GM10266 (cell line): ENCODE measurements around the gene STEAP3.

Source experiments
- DNase-seq: peaks from one replicate; pipeline ENCODE4 v3.0.0; 2012; ENCODE audit errors: extremely low spot score
- TF ChIP-seq, protein P1 (sequence below): IDR thresholded peaks from 2 replicates; pipeline ENCODE4 v1.5.1; 2012; ENCODE audit warnings: mild to moderate bottlenecking, low read depth; ENCODE audit not compliant: control insufficient read depth, insufficient read depth; ENCODE audit errors: missing control alignments

Gene STEAP3

GRCh38 chr2:119252186-119253113, 28.8 kb downstream of the STEAP3 start:
- TF ChIP-seq, protein P1, sequence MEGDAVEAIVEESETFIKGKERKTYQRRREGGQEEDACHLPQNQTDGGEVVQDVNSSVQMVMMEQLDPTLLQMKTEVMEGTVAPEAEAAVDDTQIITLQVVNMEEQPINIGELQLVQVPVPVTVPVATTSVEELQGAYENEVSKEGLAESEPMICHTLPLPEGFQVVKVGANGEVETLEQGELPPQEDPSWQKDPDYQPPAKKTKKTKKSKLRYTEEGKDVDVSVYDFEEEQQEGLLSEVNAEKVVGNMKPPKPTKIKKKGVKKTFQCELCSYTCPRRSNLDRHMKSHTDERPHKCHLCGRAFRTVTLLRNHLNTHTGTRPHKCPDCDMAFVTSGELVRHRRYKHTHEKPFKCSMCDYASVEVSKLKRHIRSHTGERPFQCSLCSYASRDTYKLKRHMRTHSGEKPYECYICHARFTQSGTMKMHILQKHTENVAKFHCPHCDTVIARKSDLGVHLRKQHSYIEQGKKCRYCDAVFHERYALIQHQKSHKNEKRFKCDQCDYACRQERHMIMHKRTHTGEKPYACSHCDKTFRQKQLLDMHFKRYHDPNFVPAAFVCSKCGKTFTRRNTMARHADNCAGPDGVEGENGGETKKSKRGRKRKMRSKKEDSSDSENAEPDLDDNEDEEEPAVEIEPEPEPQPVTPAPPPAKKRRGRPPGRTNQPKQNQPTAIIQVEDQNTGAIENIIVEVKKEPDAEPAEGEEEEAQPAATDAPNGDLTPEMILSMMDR, result no peak
- no peak for DNase-seq

DNA sequence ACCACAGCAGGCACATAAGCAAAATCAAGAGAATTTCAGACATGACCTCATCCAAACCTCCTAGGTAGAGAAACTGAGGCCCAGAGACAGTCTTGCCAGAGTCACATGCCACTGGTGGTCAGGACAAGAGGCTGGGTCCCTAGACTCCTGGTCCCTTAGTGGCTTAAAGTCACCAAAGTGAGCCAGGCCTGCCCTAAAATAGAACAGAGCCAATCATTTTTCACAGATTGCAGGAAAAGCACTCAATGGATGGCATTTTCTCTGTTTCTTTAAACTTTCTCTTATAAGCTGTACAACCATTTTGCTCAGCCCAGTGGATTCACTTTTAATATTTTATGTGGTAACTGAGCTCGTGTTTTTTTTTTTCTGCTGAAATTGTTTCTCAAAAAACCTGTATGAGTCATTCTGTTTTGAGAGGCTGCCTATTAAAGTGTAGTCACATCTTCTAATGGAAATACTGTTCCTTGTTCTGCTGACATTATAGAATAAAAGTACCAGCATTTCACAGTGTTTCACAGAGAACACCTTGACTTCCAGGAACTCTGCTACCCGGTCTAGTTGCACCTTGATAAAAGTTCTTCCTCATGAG, 29.6 kb downstream of the STEAP3 start:
- TF ChIP-seq, protein P1, result no peak
- DNase-seq, result no peak

GRCh38 chr2:119253760-119254600, 30.3 kb downstream of the STEAP3 start:
- TF ChIP-seq, protein P1, result no peak
- no peak for DNase-seq

DNA sequence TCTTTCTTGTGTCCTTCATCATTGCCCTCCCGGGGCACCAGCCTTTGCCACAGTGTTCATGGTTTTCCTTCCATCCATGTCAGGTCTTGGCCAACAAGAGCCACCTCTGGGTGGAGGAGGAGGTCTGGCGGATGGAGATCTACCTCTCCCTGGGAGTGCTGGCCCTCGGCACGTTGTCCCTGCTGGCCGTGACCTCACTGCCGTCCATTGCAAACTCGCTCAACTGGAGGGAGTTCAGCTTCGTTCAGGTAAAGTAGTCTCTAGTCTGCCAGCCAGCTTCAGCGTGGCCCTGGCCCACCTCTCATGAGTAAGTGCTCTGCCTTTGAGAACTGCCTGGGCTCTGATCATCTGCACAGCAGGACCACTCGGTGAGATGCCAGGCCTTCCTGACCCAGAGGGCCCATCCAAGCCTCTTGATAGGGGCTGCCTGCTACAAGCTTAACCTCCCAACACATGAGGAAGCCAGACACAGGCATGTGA, 31.0 kb downstream of the STEAP3 start:
- TF ChIP-seq, protein P1, result no peak
- no peak for DNase-seq

DNA sequence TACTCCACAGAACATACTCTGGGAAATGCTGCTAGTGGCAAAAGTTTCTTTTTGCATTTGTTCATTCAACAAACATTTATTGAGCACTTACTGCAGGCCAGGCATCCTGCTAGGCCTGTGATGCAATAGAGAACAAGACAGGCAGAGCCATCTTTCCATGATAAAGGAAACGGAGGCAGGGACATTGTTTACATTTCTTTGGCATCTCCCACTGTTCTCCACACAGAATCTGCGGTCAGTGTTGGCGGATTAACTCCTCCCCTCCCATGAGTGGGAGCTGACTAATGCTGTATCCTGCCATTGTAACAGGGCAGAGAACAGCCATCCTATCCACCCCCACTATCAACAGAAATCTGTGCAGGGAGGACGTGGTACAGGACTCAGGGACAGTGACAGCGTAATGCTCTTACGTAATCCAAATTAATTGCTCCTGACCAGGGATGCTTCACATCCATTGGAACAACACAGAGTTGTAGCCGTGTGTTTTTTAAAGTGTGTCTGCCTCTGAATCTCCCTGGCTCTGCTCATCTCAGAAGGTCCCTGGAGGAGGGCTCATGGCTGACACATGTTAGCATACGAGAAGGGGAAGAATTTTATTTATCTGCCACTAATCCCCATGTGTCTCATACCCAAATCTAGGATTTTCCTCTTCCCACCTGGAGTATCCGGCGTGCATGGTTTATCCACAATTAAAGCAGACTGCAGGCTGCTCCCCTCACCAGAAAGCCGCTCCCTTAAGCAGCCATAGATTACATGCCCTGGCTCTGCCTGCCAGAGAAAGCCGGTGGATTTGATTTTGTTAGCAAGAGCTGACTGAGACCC, 32.3 kb downstream of the STEAP3 start:
- DNase-seq, result no peak
- TF ChIP-seq, protein P1, result no peak

DNA sequence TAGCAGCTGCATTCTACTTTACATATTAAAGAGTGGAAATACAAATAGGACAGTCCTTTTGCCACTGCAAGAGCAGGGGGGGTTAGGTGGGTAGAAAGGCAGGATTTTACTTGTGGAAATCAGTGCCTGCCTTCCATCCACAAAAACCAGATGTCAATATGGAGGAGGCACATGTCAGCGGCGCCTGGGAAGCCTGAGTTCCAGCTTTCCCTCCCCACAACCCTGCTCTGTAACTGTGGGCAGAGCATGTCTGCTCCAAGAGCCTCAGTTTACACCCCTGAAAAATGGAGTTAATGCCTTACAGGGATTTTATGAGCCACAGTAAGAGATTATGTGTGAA, 32.9 kb downstream of the STEAP3 start:
- TF ChIP-seq, protein P1, result no peak
- DNase-seq, result no peak
